ENCODE data around the gene MAP1B.

GRCh38 chr5:72082048-72082447 lies 25.2 kb upstream of the MAP1B start:
- TF ChIP-seq CTCF (IDR thresholded peaks at IDR 0.05; ENCODE audit: poor library complexity) (no peak), EZH2 (IDR thresholded peaks at IDR 0.05; ENCODE audit: borderline replicate concordance) (no peak), EZH2phosphoT487 (IDR thresholded peaks at IDR 0.05; ENCODE audit: low read depth, severe bottlenecking, unreplicated experiment) (no peak)

All from hepatocyte (in vitro differentiated cells).